T-helper 2 cell (primary cell): ENCODE results near the gene GTF2IRD1.
"Not testable (repeated sequence)": the region's sequence is repeated elsewhere in the genome, so short reads cannot be mapped to it uniquely, and the experiment has no call there.

Experiments used
- DNase-seq, 5 experiments: peaks; one replicate each; pipeline versions ENCODE4 v3.0.0 to v3.0.0-alpha.2; 2012 to 2022

Gene GTF2IRD1

GRCh38 chr7:74606909-74607510 lies 153.3 kb downstream of the GTF2IRD1 start:
- DNase-seq, result no peak

DNA sequence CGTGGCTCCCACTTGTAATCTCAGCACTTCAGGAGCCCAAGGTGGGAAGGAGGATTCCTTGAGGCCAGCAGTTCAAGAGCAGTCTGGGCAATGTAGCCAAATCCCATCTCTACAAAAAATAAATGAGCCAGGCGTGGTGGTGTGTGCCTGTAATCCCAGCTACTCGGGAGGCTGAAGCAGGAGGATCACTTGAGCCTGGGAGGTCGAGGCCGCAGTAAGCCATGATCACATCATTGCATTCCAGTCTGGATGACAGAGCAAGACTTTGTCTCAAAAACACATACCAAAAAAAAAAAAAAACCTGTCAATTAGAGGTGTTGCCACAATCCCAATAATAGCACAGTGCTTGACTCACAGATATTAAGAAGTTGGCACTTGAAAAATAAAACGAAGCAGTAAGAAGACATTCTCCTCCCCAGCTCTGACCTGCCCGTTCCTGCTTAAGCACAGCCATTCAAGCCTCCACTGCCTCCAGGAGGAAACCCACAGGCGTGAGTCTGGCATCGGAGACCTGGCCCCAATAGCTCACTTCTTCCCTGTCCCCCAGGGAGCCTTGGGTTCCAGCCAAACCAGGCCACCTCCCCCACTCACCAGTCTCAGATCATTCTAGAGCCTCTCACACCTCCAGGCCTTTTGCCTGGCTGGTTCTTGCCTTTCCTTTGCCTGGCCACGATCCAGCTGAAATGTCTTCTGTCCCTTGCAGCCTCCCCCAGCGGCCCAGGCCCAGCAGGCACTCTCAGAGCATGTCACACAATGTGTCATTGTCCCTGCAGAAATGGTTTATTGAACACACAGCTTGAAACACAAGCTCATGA lies 158.5 kb downstream of the GTF2IRD1 start:
- no peak for DNase-seq

- DNase-seq, result peak in 1 of 5 experiments; percentile 13
These were observed 162.5 kb downstream of the GTF2IRD1 start for GRCh38 chr7:74615933-74616780.

- DNase-seq, result no peak
These were observed 163.6 kb downstream of the GTF2IRD1 start for GRCh38 chr7:74617180-74617744.

DNA sequence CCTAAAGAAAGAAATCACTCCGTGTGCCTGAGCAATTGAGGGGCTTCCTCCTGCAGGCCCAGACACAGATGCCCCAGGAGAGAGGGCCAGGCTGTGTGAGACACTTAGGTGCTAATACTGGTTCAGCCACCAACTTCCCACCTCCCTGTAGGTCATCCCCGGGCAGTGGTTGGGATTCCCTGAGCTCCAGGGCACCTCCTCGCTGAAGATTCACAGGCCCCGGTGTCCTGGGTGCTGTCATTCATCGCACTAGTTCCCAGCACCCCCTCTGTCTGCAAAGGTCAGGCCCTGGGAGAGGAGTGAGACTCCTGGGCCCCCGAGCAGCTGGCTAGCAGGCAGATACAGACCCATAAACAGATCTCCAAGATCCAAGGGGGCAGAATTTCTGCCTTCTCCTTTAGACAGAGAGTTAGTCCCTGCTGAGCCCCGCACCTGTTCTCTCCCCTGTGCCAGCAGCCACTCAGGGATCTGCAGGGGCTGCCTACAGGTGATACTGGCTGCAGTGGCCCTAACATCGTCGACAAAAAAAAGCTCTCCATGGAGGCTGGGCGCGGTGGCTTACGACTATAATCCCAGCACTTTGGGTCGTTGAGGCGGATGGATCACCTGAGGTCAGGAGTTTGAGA lies 165.6 kb downstream of the GTF2IRD1 start:
- no peak for DNase-seq

GRCh38 chr7:74622228-74622749 lies 168.6 kb downstream of the GTF2IRD1 start:
- no peak for DNase-seq

- no peak for DNase-seq
These were observed 169.4 kb downstream of the GTF2IRD1 start for GRCh38 chr7:74623135-74623534.

GRCh38 chr7:74625446-74625845 lies 171.7 kb downstream of the GTF2IRD1 start:
- DNase-seq, result no peak

DNA sequence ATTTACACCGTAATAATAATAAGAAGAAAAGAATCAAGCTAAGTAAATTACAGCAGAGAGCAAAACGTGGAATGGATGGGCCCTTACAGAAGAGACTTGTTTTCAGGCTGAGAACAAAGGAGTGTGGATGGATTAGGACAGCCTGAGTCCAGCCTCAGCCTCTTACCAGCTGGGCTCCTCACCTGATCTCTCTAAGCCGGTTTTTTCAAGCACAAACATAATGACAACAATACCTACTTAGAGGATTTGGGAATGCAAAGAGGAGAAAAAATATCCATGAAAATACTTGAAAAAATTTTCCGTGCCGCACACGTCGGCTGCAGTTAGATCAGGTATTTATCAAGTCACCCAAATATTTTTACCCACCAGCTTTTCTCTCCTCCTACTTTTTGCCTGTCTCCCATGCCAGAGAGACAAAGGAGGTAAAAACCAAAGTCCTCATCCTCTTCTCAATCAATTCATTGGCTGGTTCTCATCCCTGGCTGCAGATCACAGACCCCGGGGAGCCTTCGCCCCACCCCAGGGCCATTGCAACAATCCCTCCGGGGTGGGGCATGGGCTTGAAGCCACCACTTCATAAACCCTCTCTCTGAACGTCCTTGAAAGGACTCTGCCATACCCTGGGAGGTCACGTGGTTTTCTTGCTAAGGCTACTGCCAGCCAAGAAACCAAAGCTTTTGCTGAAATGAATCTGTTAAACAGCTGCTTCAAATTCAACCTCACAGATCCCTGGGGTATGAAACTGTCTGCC lies 174.1 kb downstream of the GTF2IRD1 start:
- DNase-seq, result peak in 1 of 5 experiments; percentile 62

DNA sequence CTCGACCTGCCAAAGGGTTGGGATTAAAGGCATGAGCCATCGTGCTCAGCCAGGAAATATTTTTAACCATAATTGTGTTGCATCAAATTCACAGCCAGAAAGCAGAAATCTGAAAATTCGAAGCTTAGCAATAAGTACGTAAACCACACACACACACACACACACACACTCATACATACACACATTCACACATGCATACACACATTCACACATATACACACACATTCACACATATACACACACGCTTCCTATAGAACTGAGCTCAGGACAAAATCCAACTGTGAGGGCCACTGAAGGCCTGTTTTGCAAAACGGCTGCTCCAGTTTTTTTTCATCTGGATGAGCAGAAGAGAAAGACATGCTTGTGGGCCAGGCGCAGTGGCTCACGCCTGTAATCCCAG lies 178.8 kb downstream of the GTF2IRD1 start:
- no peak for DNase-seq

GRCh38 chr7:74633451-74633921 lies 179.8 kb downstream of the GTF2IRD1 start:
- DNase-seq, result no peak

DNA sequence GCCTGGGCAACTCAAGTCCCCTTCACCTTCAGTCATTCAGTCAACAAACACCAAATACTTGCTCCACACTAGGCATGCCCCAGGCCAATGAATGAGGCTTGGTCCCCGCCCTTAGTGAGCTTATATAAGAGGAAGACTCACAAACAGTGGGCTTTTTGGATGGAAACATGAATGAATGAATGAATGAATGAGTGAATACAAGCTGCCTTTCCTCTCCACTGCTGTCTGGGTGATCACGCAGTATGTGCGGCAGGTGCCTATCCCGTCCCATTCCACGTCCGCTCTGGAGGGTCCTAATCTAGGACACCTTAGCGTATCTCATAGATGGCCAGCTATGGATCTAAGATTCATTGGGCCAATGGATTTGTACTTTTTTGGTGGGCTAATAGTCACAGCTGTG lies 184.0 kb downstream of the GTF2IRD1 start:
- DNase-seq, result no peak

DNA sequence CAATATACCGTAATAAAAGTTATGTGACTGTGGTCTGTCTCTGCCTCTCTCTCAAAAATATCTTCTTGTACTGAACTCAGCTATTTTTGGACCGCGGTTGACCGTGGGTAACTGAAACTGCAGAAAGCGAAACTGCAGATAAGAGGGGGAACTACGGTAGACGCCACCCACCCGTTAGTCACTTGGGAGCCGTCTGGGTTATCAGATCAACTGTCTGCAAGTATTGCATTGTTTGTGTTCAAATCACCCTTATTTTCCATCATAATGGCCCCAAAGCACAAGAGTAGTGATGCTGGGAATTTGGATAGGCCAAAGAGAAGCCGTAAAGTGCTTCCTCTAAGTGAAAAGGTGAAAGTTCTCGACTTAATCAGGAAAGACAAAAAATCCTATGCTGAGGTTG lies 196.3 kb downstream of the GTF2IRD1 start:
- DNase-seq, result peak; percentile 18 to 92 (median 52)

DNA sequence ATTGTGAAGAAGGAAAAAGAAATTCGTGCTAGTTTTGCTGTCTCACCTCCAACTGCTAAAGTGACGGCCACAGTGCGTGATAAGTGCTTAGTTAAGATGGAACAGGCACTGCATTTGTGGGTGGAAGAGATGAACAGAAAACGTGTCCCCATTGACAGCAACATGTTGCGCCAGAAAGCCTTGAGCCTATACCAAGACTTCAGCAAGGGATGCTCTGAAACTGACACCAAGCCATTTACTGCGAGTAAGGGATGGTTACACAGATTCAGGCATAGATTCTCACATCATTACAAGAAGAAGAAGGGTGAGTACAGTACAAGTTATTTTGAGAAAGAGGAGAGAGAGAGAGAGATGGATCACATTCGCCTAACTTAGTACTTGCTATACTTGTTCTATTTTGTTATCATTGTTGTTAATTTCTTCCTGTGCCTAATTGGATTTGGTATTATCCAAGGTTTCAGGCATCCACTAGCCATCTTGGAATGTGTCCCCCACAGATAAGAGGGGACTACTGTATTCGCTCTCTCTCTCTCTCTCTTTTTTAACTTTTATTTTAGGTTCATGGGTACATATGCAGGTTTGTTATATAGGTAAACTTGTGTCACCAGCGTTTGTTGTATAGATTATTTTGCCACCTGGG lies 196.9 kb downstream of the GTF2IRD1 start:
- peak in 1 of 5 experiments; percentile 71 for DNase-seq

GRCh38 chr7:74651133-74651504 lies 197.4 kb downstream of the GTF2IRD1 start:
- not testable (repeated sequence) for DNase-seq
